OCI-LY7 (cell line): Measurements from ENCODE around the gene LVRN.

ENCODE experiments used
- CTCF ChIP-seq: fragments of 200-600 bp; sonication (generic); conservative IDR thresholded peaks from 2 replicates; pipeline ENCODE4 v1.5.1; 2014; ENCODE audit warnings: mild to moderate bottlenecking, antibody characterized with exemption, low read length, moderate library complexity, mixed read lengths
- EZH2phosphoT487 ChIP-seq: fragments of 200-600 bp; sonication (generic); IDR thresholded peaks from 2 replicates; pipeline ENCODE4 v1.6.1; 2018; ENCODE audit warnings: low read depth, borderline replicate concordance, mild to moderate bottlenecking, mixed run types, antibody characterized with exemption, low read length, moderate library complexity, mixed read lengths

GRCh38 chr5:115985802-115986757 lies 23.8 kb downstream of the LVRN start:
- TF ChIP-seq CTCF = no peak
- no peak for TF ChIP-seq EZH2phosphoT487
